ENCODE measurements around the gene IDS. TPM values are rescaled to one million over a fixed set of nuclear protein-coding genes. Genes with fewer than 3 reads are reported as not detected.

IDS gene
- total RNA-seq, 3 donors from 2014 or later (not counting 1 experiment from before 2014, with no cell fraction given), result 286 to 344 (median 317) TPM

- no peaks in the 10 kb centered on the region for H3K36me3 Mint-ChIP-seq
These were observed 52.1 kb downstream of the IDS start for GRCh38 chrX:149453030-149453429.

GRCh38 chrX:149433451-149433850 lies 71.7 kb downstream of the IDS start:
- H3K27ac Mint-ChIP-seq, result no peak overlapping the region
- no peaks in the 10 kb centered on the region for H3K9me3 Mint-ChIP-seq
- no peaks in the 10 kb centered on the region for H3K27me3 ChIP-seq (ENCODE audit: control insufficient read depth, insufficient read depth, low read length)

More at GRCh38 chrX:149453030-149453429, 52.1 kb downstream of the IDS start:
- DNase-seq (no peak), ATAC-seq (no peak)
- Histone ChIP-seq H3K27me3 (ENCODE audit: control insufficient read depth, insufficient read depth, low read length) (no peaks in the 10 kb centered on the region), H3K36me3 (ENCODE audit: control insufficient read depth, insufficient read depth, low read length) (no peaks in the 10 kb centered on the region), H3K4me3 (ENCODE audit: low read length) (no peak overlapping the region), H3K27ac (ENCODE audit: low read length) (no peak overlapping the region), H3K9me3 (ENCODE audit: control insufficient read depth, insufficient read depth, low read length) (no peaks in the 10 kb centered on the region), H3K4me1 (ENCODE audit: control insufficient read depth, insufficient read depth, low read length) (no peaks in the 10 kb centered on the region)
- WGBS (ENCODE audit: insufficient coverage), result no CpG with 5 or more reads among the region's 2 CpGs
- H3K4me3 Mint-ChIP-seq, result no peak overlapping the region
- intact Hi-C loops (cut with micrococcal nuclease), result no loop called here
- peaks cover 0 to 3% of the 10 kb centered on the region in 2 donors for H3K9me3 Mint-ChIP-seq
- no peaks in the 10 kb centered on the region for H3K4me1 Mint-ChIP-seq
- H3K27ac Mint-ChIP-seq, result no peak overlapping the region
- no peak for TF ChIP-seq CTCF (IDR thresholded peaks at IDR 0.05)
- H3K27me3 Mint-ChIP-seq (ENCODE audit: low read depth in 2 of 2), result peaks cover 2 to 10% of the 10 kb centered on the region in 2 donors

GRCh38 chrX:149433051-149433450 lies 72.1 kb downstream of the IDS start:
- no peak overlapping the region for H3K4me3 Mint-ChIP-seq

More at GRCh38 chrX:149433451-149433850, 71.7 kb downstream of the IDS start:
- H3K36me3 Mint-ChIP-seq, result no peaks in the 10 kb centered on the region
- H3K4me1 Mint-ChIP-seq, result peaks cover 0 to 6% of the 10 kb centered on the region in 2 donors
- 47% methylated on average over 2 of the region's 4 CpGs for WGBS (ENCODE audit: insufficient coverage)
- Histone ChIP-seq H3K9me3 (ENCODE audit: control insufficient read depth, insufficient read depth, low read length) (no peaks in the 10 kb centered on the region), H3K4me3 (ENCODE audit: low read length) (no peak overlapping the region), H3K36me3 (ENCODE audit: control insufficient read depth, insufficient read depth, low read length) (no peaks in the 10 kb centered on the region), H3K4me1 (ENCODE audit: control insufficient read depth, insufficient read depth, low read length) (no peaks in the 10 kb centered on the region), H3K27ac (ENCODE audit: low read length) (no peak overlapping the region)
- H3K27me3 Mint-ChIP-seq (ENCODE audit: low read depth in 2 of 2), result peaks cover 0 to 3% of the 10 kb centered on the region in 2 donors
- intact Hi-C loops (cut with micrococcal nuclease), result no loop called here
- ATAC-seq (no peak), DNase-seq (no peak)
- no peak overlapping the region for H3K4me3 Mint-ChIP-seq
- no peak for TF ChIP-seq CTCF (IDR thresholded peaks at IDR 0.05)

More at GRCh38 chrX:149433051-149433450, 72.1 kb downstream of the IDS start:
- Mint-ChIP-seq H3K4me1 (peaks cover 0 to 6% of the 10 kb centered on the region in 2 donors), H3K27me3 (ENCODE audit: low read depth in 2 of 2) (peaks cover 3 to 4% of the 10 kb centered on the region in 2 donors), H3K36me3 (no peaks in the 10 kb centered on the region), H3K27ac (no peak overlapping the region), H3K9me3 (no peaks in the 10 kb centered on the region)
- WGBS (ENCODE audit: insufficient coverage), result 81% methylated on average over 3 of the region's 4 CpGs
- H3K9me3 ChIP-seq (ENCODE audit: control insufficient read depth, insufficient read depth, low read length), result no peaks in the 10 kb centered on the region
- H3K27ac ChIP-seq (ENCODE audit: low read length), result no peak overlapping the region
- no peaks in the 10 kb centered on the region for H3K27me3 ChIP-seq (ENCODE audit: control insufficient read depth, insufficient read depth, low read length)
- ATAC-seq, result no peak
- no peaks in the 10 kb centered on the region for H3K36me3 ChIP-seq (ENCODE audit: control insufficient read depth, insufficient read depth, low read length)
- H3K4me3 ChIP-seq (ENCODE audit: low read length), result no peak overlapping the region
- no peak for DNase-seq
- intact Hi-C loops (cut with micrococcal nuclease), result no loop called here
- no peaks in the 10 kb centered on the region for H3K4me1 ChIP-seq (ENCODE audit: control insufficient read depth, insufficient read depth, low read length)
- TF ChIP-seq CTCF (IDR thresholded peaks at IDR 0.05), result no peak

Other genes starting within 250 kb of the IDS start
- 10 to 100 TPM; 26.4 to 37.6 (median 36.7) TPM for gene EOLA1, start 35.7 kb upstream of the IDS start, total RNA-seq
- not detected for gene HSFX3, start 44.6 kb upstream of the IDS start, total RNA-seq
- gene MAGEA9B, start 82.2 kb upstream of the IDS start, total RNA-seq, result not detected
- under 1 TPM in 2 of 3 donors, not detected in 1; 0.45 to 0.70 TPM for gene HSFX2, start 90.0 kb upstream of the IDS start, total RNA-seq
- gene TMEM185A, start 126.5 kb upstream of the IDS start, total RNA-seq, result 10 to 100 TPM; 15.1 to 29.6 (median 26.6) TPM
- gene MAGEA11, start 206.8 kb upstream of the IDS start, total RNA-seq, result not detected